GM18526 (cell line): ENCODE measurements around the gene ZNF552.

Source experiments
- POLR2A ChIP-seq: IDR thresholded peaks from 3 replicates; pipeline ENCODE4 v1.6.1; 2011; ENCODE audit not compliant: insufficient read length; ENCODE audit errors: extremely low read depth

The ZNF552 gene

DNA sequence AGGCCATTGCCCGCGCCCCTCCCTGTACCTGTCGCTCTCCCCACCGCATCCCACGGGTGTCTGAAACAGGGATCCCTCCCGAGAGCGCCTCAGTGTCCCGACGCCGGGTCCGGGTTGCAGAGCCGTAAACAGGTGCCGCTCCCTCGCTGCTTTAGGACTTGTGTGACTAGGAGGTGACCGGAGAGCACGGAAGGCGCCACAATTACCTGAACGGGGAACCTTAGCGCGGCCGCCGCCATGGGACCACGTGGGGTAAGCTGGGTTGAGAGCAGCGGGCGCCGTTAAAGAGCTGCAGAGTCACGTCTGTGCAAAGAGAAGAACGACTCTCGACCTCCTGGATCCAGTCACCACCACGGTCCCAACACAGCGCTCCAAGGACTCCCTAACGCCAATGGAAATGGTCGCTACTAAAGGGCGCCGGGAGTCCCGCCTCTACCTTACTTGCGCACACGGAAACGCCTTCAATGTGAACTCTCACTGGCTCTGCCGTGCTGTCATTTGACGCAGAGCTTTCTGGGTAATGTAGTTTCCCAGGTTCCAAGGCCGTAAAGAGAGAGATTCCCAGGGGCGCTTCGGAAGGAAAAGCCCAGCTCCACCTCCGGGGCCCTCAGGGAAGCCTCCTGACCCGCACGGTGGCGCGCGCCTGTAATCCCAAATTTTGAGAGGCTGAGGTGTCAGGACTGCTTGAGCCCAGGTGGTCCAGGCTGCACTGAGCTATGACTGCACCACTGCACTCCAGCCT, at the start of gene ZNF552:
TSS of gene ZNF552 (minus strand) at position 409 of the 742 bp plus-strand sequence. CDS start at position 239, 170 bp downstream.
- peak; percentile 85 for TF ChIP-seq POLR2A

DNA sequence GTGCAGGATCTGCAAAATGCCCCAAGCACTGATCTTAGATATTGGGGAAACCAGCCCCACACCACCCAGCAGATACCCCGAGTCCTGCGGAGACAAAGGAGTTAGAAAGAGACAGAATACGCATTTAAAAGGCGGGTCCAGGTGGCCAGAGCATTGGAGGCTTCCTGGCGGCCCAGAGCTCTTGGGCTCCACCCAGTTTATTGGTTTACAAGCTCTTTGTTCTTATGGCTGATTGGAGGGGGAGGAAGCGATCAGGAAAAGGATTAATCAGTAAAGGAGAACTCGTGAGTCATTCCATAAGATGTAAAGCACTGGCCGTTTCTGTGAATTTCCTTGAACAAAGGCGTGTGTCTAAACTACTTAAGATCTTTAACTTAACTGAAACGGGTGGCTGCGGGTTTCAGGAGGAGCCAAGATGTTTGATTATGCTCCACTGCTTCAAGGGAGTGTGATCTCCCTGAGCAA, 35.9 kb upstream of the ZNF552 start:
- no peak for TF ChIP-seq POLR2A

DNA sequence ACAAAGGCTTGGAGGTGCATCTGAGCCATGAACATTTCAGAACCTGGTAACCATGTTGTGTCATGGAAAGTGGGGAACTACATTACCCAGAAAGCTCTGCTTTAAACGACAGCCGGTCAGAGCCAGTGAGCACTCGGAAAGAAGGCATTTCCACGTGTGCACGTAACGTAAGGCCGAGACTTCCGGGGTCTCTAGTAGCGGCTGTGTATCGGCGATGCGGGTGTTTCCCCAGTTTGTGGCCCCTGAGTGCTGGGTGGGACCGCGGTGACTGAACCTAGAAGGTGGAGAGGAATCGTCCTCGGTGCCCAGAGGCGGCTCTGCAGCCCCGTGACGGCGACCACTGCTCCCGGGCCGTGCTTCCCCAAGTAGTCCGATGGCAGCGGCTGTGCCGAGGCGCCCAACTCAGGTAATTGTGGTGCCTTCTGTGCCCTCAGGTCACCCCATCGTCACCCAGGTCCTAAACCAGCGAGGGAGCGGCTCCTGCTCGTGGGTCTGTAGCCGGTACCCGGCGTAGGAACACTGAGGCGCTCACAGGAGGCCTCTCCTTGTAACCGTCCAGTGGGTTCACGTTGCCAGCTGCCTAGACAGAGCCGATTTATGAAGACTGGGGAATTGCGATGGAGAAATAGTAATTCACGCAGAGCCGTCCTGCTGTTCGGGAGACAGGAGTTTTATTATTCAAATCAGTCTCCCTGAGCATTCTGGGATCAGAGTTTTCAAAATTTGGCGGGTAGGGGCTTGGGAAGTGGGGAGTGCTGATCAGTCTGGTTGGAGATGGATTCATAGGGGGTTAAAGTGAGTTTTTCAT, 35.2 kb upstream of the ZNF552 start, which contains the start of gene ZNF587:
TSS of gene ZNF587 (plus strand) at position 194 of the 808 bp plus-strand sequence. CDS start at position 374, 180 bp downstream.
- peak; percentile 54 for TF ChIP-seq POLR2A

DNA sequence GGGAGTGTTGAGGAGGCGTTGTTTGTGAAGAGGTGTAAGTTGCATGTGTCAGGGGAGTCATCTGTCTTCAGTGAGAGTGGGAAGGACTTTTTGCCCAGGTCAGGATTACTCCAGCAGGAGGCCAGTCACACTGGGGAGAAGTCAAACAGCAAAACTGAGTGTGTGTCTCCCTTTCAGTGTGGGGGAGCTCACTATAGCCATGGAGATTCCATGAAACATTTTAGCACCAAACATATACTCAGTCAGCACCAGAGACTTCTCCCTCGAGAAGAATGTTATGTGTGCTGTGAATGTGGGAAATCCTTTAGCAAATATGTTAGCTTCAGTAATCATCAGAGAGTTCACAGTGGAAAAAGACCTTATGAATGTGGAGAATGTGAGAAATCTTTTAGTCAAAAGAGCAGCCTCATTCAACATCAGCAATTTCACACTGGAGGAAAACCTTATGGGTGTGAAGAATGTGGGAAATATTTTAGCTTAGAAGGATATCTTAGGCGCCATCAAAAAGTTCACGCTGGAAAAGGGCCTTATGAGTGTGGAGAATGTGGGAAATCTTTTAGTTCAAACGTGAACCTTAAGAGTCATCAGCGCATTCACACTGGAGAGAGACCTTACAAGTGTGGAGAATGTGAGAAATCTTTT, 26.5 kb upstream of the ZNF552 start:
- TF ChIP-seq POLR2A, result no peak

DNA sequence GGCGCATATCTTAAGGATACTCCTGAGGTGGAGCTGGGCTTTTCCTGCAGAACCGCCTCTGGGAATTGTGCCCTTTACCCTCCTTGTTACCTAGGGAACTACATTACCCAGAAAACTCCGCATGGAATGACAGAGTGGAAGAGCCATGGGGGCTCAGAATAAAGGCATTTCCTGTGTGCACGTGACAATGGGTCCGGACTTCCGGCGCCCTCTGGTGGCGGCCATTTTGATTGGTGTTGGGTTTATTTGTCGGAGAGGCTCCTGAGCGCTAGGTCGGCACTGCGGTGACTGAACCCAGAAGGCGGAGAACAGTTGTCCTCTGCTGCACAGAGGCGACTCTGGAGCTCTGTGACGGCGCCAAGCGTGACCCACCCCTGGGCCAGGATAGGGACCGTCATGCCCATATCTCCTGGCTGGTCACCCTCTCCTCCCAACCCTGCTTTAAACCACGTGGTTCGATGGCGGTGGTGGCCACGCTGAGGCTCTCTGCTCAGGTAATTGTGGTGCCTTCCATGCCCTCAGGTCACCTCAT, 15.4 kb upstream of the ZNF552 start, which contains the start of gene ZNF587B:
TSS of gene ZNF587B (plus strand) at position 229 of the 532 bp plus-strand sequence. CDS start at position 459, 230 bp downstream.
- TF ChIP-seq POLR2A, result no peak

DNA sequence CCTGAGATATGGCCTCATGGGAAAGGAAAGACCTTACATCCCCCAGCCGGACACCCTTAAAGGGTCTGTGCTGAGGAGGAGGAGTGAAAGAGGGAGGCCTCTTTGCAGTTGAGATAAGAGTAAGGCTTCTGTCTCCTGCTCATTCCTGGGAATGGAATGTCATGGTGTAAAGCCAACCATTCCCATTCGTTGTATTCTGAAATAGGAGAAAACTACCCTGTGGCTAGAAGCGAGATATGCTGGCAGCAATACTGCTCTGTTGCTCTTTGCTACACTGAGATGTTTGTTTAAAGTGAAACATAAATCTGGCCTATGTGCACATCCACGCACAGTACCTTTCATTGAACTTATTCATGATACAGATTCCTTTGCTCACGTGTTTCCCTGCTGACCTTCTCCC, 14.6 kb upstream of the ZNF552 start:
- TF ChIP-seq POLR2A, result no peak

DNA sequence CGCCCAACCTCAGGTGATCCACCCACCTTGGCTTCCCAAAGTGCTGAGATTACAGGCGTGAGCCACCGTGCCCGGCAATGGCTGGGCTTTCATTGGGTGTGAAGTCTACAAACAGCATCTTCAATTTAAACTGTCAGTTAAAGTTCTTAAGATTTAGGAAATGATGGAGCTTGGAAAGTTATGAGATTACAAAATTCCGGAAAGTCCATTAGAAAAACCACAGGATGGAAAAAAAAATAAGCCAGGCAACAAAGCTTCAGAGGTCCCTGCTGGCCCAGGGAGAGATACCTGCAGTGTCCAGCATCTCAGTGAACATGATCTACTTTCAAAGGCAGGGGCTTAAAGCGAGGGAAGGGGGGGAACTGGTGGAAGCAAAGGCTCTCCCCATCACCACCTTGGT, 10.8 kb upstream of the ZNF552 start:
- no peak for TF ChIP-seq POLR2A

DNA sequence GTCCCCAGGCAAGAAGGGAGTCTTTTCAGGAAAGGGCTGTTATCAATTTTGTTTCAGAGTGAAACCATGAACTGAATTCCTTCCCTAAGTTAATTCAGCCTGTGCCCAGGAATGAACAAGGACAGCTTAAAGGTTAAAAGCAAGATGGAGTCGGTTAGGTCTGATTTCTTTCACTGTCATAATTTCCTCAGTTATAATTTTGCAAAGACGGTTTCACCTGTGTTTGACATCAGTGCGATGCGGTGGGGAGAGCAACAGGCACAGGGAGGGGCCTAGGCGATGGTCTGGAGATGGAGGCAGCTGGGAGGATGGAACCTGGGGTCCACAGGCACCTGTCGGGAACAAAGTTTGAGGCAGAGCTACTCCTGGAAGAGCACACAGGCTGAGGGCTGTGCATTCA, 5.9 kb upstream of the ZNF552 start:
- TF ChIP-seq POLR2A, result no peak

DNA sequence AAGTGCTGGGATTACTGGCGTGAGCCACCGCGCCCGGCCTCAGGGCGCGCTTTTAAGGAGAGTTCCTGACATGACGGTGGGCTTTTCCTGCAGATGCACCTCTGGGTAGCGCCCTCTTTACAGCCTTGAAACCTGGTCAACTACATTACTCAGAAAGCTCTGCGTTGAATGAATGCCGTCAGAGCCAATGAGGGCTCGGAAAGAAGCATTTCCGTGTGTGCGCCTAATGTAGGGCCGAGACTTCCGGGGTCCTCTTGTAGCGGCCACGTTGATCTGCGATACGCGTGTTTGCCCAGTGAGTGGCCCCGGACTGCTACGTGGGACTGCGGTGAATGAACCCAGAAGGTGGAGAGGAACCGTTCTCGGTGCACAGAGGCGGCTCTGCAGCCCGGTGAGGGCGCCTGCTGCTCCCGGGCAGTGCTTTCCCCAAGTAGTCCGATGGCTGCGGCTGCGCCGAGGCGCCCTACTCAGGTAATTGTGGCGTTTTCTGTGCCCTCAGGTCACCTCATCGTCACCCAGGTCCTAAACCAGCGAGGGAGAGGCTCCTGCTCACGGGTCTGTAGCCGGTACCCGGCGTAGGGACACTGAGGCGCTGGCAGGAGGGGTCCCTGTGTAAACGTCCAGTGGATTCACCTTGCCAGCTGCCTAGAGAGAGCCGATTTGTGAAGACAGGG, 4.9 kb upstream of the ZNF552 start:
- TF ChIP-seq POLR2A, result peak; percentile 68

DNA sequence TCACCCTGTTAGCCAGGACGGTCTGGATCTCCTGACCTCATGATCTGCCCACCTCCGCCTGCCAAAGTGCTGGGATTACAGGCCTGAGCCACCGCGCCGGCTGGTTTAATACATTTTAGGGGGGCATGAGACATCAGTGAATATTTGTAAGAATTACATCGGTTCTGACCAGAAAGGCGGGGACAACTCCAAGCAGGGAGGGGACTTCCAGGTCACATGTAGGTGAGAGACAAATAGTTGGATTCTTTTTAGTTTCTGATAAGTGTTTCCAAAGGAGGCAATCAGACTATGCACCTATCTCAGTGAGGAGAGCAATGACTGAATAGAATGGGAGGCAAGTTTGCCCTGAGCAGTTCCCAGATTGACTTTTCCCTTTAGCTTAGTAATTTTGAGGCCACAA, 3.7 kb upstream of the ZNF552 start:
- no peak for TF ChIP-seq POLR2A

DNA sequence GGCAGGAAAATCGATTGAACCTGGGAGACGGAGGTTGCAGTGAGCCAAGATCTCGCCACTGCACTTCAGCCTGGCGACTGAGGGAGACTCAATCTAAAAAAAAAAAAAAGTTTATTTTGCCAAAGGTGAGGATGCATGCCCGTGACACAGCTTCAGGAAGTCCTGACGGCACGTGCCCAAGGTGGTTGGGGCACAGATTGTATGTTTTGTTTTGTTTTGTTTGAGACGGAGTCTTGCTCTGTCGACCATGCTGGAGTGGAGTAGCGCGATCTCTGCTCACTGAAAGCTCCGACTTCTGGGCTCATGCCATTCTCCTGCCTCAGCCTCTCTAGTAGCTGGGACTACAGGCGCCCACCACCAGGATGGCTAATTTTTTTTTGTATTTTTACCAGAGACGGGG, 3.3 kb upstream of the ZNF552 start:
- TF ChIP-seq POLR2A, result no peak

DNA sequence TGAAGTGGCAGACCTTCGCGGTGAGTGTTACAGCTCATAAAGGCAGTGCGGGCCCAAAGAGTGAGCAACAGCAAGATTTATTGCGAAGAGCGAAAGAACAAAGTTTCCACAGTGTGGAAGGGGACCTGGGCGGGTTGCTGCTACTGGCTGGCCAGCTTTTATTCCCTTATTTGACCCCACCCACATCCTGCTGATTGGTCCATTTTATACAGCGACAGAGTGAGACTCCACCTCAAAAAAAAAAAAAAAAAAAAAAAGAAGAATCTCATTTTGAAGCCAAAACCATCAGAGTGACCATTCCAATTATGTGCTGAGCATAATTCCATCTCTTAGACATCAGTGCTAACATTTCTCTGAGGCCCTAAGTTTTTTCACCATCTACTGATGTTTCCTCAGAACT, 1.9 kb upstream of the ZNF552 start:
- TF ChIP-seq POLR2A, result no peak

DNA sequence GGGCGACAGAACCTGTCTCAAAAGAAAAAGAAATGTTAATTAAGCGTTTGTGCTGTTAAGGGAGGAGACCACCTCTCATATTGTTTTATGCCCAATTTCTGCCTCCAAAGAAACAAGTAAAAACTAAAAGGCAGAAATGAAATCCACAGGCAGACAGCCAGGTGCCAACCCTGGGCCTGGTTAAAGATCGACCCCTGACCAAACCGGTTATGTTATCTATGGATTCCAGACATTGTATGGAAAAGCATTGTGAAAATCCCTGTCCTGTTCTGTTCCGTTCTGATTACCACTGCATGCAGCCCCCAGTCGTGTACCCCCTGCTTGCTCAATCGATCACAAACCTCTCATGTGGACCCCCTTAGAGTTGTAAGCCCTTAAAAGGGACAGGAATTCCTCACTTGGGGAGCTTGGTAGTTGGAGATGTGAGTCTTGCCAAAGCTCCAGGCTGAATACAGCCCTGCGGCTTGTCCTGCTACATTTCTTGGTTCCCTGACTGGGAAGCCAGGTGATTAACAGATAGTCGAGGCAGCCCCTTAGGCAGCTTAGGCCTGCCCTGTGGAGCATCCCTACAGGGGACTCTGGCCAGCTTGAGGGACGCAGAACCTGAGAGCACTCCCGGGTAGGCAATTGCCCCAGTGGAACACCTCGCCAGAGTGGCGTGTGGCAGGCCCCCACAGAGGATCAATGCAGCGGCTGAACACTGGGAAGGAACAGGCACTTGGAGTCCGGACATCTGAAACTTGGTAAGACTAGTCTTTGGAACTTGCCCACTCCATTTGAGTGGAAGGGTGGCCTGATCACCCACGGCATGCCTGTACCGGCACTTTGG, 748 bp upstream of the ZNF552 start:
- TF ChIP-seq POLR2A, result no peak
